ENCODE data around the gene STRN4. TPM values are rescaled to one million over a fixed set of nuclear protein-coding genes. Genes with fewer than 3 reads are reported as not detected.

STRN4 gene
- total RNA-seq, 1 donor from 2014 or later: 69.8 TPM

GRCh38 chr19:46704379-46705076 lies 41.7 kb downstream of the STRN4 start:
- peak; percentile 86 for TF ChIP-seq CTCF (IDR thresholded peaks at IDR 0.05)
- Mint-ChIP-seq H3K4me3 (ENCODE audit: unreplicated experiment) (no peak overlapping the region), H3K27me3 (ENCODE audit: low read depth) (no peaks in the 10 kb centered on the region), H3K9me3 (ENCODE audit: low read depth) (no peaks in the 10 kb centered on the region), H3K27ac (ENCODE audit: unreplicated experiment) (no peak overlapping the region), H3K36me3 (ENCODE audit: low read depth) (peaks cover 22% of the 10 kb centered on the region), H3K4me1 (ENCODE audit: low read depth) (no peaks in the 10 kb centered on the region)
- no peak for DNase-seq (ENCODE audit: low spot score)

GRCh38 chr19:46700704-46701103 lies 45.5 kb downstream of the STRN4 start:
- no peak overlapping the region for H3K4me3 Mint-ChIP-seq (ENCODE audit: unreplicated experiment)
- no peak for DNase-seq (ENCODE audit: low spot score)
- H3K4me1 Mint-ChIP-seq (ENCODE audit: low read depth): peaks cover 6% of the 10 kb centered on the region
- no peaks in the 10 kb centered on the region for H3K27me3 Mint-ChIP-seq (ENCODE audit: low read depth)
- H3K9me3 Mint-ChIP-seq (ENCODE audit: low read depth): no peaks in the 10 kb centered on the region
- peaks cover 26% of the 10 kb centered on the region for H3K36me3 Mint-ChIP-seq (ENCODE audit: low read depth)
- no peak for TF ChIP-seq CTCF (IDR thresholded peaks at IDR 0.05)
- no peak overlapping the region for H3K27ac Mint-ChIP-seq (ENCODE audit: unreplicated experiment)

- no peak overlapping the region for H3K27ac Mint-ChIP-seq (ENCODE audit: unreplicated experiment)
- H3K4me3 Mint-ChIP-seq (ENCODE audit: unreplicated experiment): no peak overlapping the region
- no peak for TF ChIP-seq CTCF (IDR thresholded peaks at IDR 0.05)
- H3K9me3 Mint-ChIP-seq (ENCODE audit: low read depth): no peaks in the 10 kb centered on the region
- no peak for DNase-seq (ENCODE audit: low spot score)
- H3K27me3 Mint-ChIP-seq (ENCODE audit: low read depth): no peaks in the 10 kb centered on the region
- peaks cover 30% of the 10 kb centered on the region for H3K36me3 Mint-ChIP-seq (ENCODE audit: low read depth)
- H3K4me1 Mint-ChIP-seq (ENCODE audit: low read depth): peaks cover 6% of the 10 kb centered on the region
Observed at GRCh38 chr19:46698395-46699321, 47.6 kb downstream of the STRN4 start.

- H3K9me3 Mint-ChIP-seq (ENCODE audit: low read depth): no peaks in the 10 kb centered on the region
- H3K27ac Mint-ChIP-seq (ENCODE audit: unreplicated experiment): peak overlapping the region; percentile 71
- no peak for TF ChIP-seq CTCF (IDR thresholded peaks at IDR 0.05)
- no peak overlapping the region for H3K4me3 Mint-ChIP-seq (ENCODE audit: unreplicated experiment)
- H3K4me1 Mint-ChIP-seq (ENCODE audit: low read depth): peaks cover 6% of the 10 kb centered on the region
- no peak for DNase-seq (ENCODE audit: low spot score)
- no peaks in the 10 kb centered on the region for H3K27me3 Mint-ChIP-seq (ENCODE audit: low read depth)
- H3K36me3 Mint-ChIP-seq (ENCODE audit: low read depth): peaks cover 39% of the 10 kb centered on the region
Observed at GRCh38 chr19:46697204-46697960, 48.9 kb downstream of the STRN4 start.

- no peak for TF ChIP-seq CTCF (IDR thresholded peaks at IDR 0.05)
- peaks cover 6% of the 10 kb centered on the region for H3K4me1 Mint-ChIP-seq (ENCODE audit: low read depth)
- peaks cover 44% of the 10 kb centered on the region for H3K36me3 Mint-ChIP-seq (ENCODE audit: low read depth)
- no peak for DNase-seq (ENCODE audit: low spot score)
- H3K27me3 Mint-ChIP-seq (ENCODE audit: low read depth): no peaks in the 10 kb centered on the region
- no peaks in the 10 kb centered on the region for H3K9me3 Mint-ChIP-seq (ENCODE audit: low read depth)
- H3K27ac Mint-ChIP-seq (ENCODE audit: unreplicated experiment): no peak overlapping the region
- no peak overlapping the region for H3K4me3 Mint-ChIP-seq (ENCODE audit: unreplicated experiment)
Observed at GRCh38 chr19:46696866-46697203, 49.4 kb downstream of the STRN4 start.
